ENCODE results near the gene ZNRF3.

DNA sequence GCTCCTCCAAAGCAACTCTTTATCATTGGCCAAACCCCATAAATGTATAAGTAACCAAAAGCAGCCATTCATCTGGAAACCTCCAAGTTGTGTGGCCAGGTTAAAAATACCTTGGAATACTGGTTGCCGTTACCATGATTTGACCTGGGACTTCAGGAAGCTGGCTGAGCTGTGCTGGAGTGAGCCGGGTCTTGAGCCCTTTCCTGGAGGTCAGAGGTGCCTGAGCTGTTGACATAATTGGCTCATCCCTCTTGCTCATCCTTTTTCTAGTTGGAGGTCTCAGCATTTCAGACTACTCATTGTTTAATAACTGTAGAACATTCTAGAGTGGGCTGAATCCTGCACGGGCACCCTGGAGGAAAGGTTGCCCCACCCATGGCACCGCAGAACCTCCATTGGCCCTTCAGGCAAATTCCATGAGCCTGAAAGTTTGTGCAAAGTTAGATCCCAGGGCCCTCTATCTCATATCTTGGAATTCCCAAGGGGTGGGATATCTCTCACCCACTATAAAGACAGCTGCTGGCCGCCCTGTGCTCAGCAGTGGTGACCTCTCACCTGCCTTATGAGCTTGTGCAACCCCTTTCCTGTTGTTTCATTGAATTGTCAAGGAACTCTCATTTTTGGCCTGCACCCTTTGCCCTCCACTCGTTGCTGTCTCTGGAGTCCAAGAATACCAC, 101.2 kb downstream of the ZNRF3 start:
- TF ChIP-seq, protein P1, sequence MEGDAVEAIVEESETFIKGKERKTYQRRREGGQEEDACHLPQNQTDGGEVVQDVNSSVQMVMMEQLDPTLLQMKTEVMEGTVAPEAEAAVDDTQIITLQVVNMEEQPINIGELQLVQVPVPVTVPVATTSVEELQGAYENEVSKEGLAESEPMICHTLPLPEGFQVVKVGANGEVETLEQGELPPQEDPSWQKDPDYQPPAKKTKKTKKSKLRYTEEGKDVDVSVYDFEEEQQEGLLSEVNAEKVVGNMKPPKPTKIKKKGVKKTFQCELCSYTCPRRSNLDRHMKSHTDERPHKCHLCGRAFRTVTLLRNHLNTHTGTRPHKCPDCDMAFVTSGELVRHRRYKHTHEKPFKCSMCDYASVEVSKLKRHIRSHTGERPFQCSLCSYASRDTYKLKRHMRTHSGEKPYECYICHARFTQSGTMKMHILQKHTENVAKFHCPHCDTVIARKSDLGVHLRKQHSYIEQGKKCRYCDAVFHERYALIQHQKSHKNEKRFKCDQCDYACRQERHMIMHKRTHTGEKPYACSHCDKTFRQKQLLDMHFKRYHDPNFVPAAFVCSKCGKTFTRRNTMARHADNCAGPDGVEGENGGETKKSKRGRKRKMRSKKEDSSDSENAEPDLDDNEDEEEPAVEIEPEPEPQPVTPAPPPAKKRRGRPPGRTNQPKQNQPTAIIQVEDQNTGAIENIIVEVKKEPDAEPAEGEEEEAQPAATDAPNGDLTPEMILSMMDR (IDR thresholded peaks at IDR 0.05), result no peak
- TF ChIP-seq POLR2A (IDR thresholded peaks at IDR 0.05), result no peak
